SK-N-SH treated with all-trans-retinoic acid at 6 μM for 48 hours (cell line): Measurements from ENCODE around the gene FBXO31.

ENCODE experiments used
- ATAC-seq: fragments of 200-7000 bp; cut with Tn5 transposase; 3 replicates; pipeline ENCODE4 v1.9.1; 2020; ENCODE audit warnings: mild to moderate bottlenecking, moderate library complexity
- ARNTL ChIP-seq: fragments of 450-650 bp; formaldehyde crosslinking; IDR thresholded peaks from 2 replicates; pipeline ENCODE4 v1.5.0; 2020; ENCODE audit warnings: low read depth, mild to moderate bottlenecking, moderate library complexity, borderline replicate concordance
- BACH2 ChIP-seq: fragments of 250-450 bp; sonication (Bioruptor Pico); IDR thresholded peaks from 2 replicates; pipeline ENCODE4 v1.9.0; 2021; ENCODE audit warnings: mild to moderate bottlenecking, borderline replicate concordance
- CSRNP3 ChIP-seq: fragments of 250-450 bp; sonication (Bioruptor Pico); IDR thresholded peaks from 2 replicates; pipeline ENCODE4 v1.5.1; 2021; ENCODE audit warnings: mild to moderate bottlenecking, moderate library complexity
- ESRRG ChIP-seq: fragments of 250-450 bp; sonication (Bioruptor Pico); IDR thresholded peaks from 2 replicates; pipeline ENCODE4 v1.6.1; 2021; ENCODE audit warnings: mild to moderate bottlenecking
- ISL1 ChIP-seq: fragments of 250-450 bp; sonication (Bioruptor Pico); IDR thresholded peaks from 2 replicates; pipeline ENCODE4 v2.1.2; 2022; ENCODE audit warnings: mild to moderate bottlenecking, moderate library complexity
- OSR1 ChIP-seq: fragments of 250-450 bp; sonication (Bioruptor Pico); IDR thresholded peaks from 2 replicates; pipeline ENCODE4 v1.8.0; 2022; ENCODE audit warnings: moderate library complexity, mild to moderate bottlenecking, inconsistent platforms
- PATZ1 ChIP-seq: fragments of 250-450 bp; sonication (Bioruptor Pico); IDR thresholded peaks from 2 replicates; pipeline ENCODE4 v1.8.0; 2020; ENCODE audit warnings: mild to moderate bottlenecking, moderate library complexity, borderline replicate concordance
- POU6F1 ChIP-seq: fragments of 250-450 bp; sonication (Bioruptor Pico); IDR thresholded peaks from 2 replicates; pipeline ENCODE4 v1.8.0; 2021; ENCODE audit warnings: low read depth, mild to moderate bottlenecking, moderate library complexity, borderline replicate concordance
- RARB ChIP-seq: fragments of 250-450 bp; sonication (Bioruptor Pico); IDR thresholded peaks from 2 replicates; pipeline ENCODE4 v1.8.0; 2021; ENCODE audit warnings: mild to moderate bottlenecking, moderate library complexity
- SNAI2 ChIP-seq: fragments of 250-450 bp; sonication (Bioruptor Pico); IDR thresholded peaks from 2 replicates; pipeline ENCODE4 v1.5.0; 2020; ENCODE audit warnings: mild to moderate bottlenecking, moderate library complexity
- TCF4 ChIP-seq: fragments of 250-450 bp; sonication (Bioruptor Pico); IDR thresholded peaks from 2 replicates; pipeline ENCODE4 v1.8.0; 2021; ENCODE audit warnings: mild to moderate bottlenecking, moderate library complexity, borderline replicate concordance
- TOX ChIP-seq: fragments of 250-450 bp; sonication (Bioruptor Pico); IDR thresholded peaks from 2 replicates; pipeline ENCODE4 v1.8.0; 2021; ENCODE audit warnings: mild to moderate bottlenecking, moderate library complexity, borderline replicate concordance
- TSHZ2 ChIP-seq: fragments of 250-450 bp; sonication (Bioruptor Pico); IDR thresholded peaks from 2 replicates; pipeline ENCODE4 v1.5.0; 2020; ENCODE audit warnings: mild to moderate bottlenecking, moderate library complexity
- ZC3H10 ChIP-seq: fragments of 250-450 bp; sonication (Bioruptor Pico); IDR thresholded peaks from 2 replicates; pipeline ENCODE4 v1.5.1; 2021; ENCODE audit warnings: mild to moderate bottlenecking, moderate library complexity
- ZFP3 ChIP-seq: fragments of 250-450 bp; sonication (Bioruptor Pico); IDR thresholded peaks from 2 replicates; pipeline ENCODE4 v1.5.0; 2020; ENCODE audit warnings: mild to moderate bottlenecking, moderate library complexity
- ZFP30 ChIP-seq: fragments of 450-650 bp; formaldehyde crosslinking; IDR thresholded peaks from 2 replicates; pipeline ENCODE4 v1.5.0; 2022; ENCODE audit warnings: mild to moderate bottlenecking, moderate library complexity
- ZNF70 ChIP-seq: fragments of 450-650 bp; formaldehyde crosslinking; IDR thresholded peaks from 2 replicates; pipeline ENCODE4 v1.5.0; 2020; ENCODE audit warnings: mild to moderate bottlenecking, moderate library complexity
- ZNF8 ChIP-seq: fragments of 450-650 bp; formaldehyde crosslinking; IDR thresholded peaks from 2 replicates; pipeline ENCODE4 v1.5.0; 2020; ENCODE audit warnings: mild to moderate bottlenecking, moderate library complexity

FBXO31 gene

GRCh38 chr16:87410968-87411367 lies 27.4 kb upstream of the FBXO31 start:
- TF ChIP-seq TCF4 (CRISPR knock-in tag) (no peak), ISL1 (CRISPR knock-in tag) (no peak), BACH2 (CRISPR knock-in tag) (no peak), ZC3H10 (CRISPR knock-in tag) (no peak), ESRRG (CRISPR knock-in tag) (no peak), CSRNP3 (CRISPR knock-in tag) (no peak), SNAI2 (CRISPR knock-in tag) (no peak)
- ATAC-seq: no peak

- ATAC-seq: no peak
- no peak for TF ChIP-seq ESRRG (CRISPR knock-in tag)
- TF ChIP-seq SNAI2 (CRISPR knock-in tag): no peak
- TF ChIP-seq ISL1 (CRISPR knock-in tag): no peak
- TF ChIP-seq OSR1 (CRISPR knock-in tag): no peak
- TF ChIP-seq ARNTL: no peak
Measured at GRCh38 chr16:87410530-87410929, 27.0 kb upstream of the FBXO31 start.

GRCh38 chr16:87409781-87410180 lies 26.2 kb upstream of the FBXO31 start:
- no peak for ATAC-seq
- TF ChIP-seq ARNTL (no peak), ZFP30 (no peak), ZFP3 (no peak), SNAI2 (CRISPR knock-in tag) (no peak), ZNF70 (CRISPR knock-in tag) (no peak), PATZ1 (CRISPR knock-in tag) (no peak), TOX (CRISPR knock-in tag) (no peak), ESRRG (CRISPR knock-in tag) (no peak), RARB (no peak), POU6F1 (no peak)
- TF ChIP-seq, all 23 proteins: peak for 0

GRCh38 chr16:87409153-87409552 lies 25.6 kb upstream of the FBXO31 start:
- TF ChIP-seq ARNTL (no peak), TOX (CRISPR knock-in tag) (no peak), TSHZ2 (no peak), RARB (no peak), CSRNP3 (CRISPR knock-in tag) (no peak), PATZ1 (CRISPR knock-in tag) (no peak), ZNF8 (CRISPR knock-in tag) (no peak)
- no peak for ATAC-seq
